Body of pancreas (tissue), 4 donors: ENCODE data around the gene IRGQ. TPM values are rescaled to one million over a fixed set of nuclear protein-coding genes. Genes with fewer than 3 reads are reported as not detected.

Experiments used
- ATAC-seq: fragments of 150-250 bp; one replicate; pipeline ENCODE4 v1.9.1; 2016
- DNase-seq, 4 donors: peaks; one replicate each; pipeline ENCODE4 v3.0.0-alpha.2; 2019
- H3K27ac ChIP-seq, 4 donors: fragments of 200-600 bp; sonication (generic); 1 replicate in 3 of 4; 2 replicates in 1 of 4; pipeline versions ENCODE4 v1.5.1 to v1.6.1; 2016 to 2019; ENCODE audit warnings: mild to moderate bottlenecking in 1 of 4, mixed read lengths in 1 of 4, moderate library complexity in 1 of 4
- H3K27me3 ChIP-seq, 2 donors: fragments of 200-600 bp; sonication (generic); one replicate each; pipeline ENCODE4 v1.6.0; 2016; ENCODE audit warnings: mild to moderate bottlenecking in 1 of 2
- H3K36me3 ChIP-seq, 2 donors: fragments of 200-600 bp; sonication (generic); replicated peaks in 1 of 2; 2 replicates each; pipeline ENCODE4 v1.5.1; 2016; ENCODE audit warnings: low read depth in 2 of 2; ENCODE audit not compliant: insufficient read depth in 1 of 2
- H3K4me1 ChIP-seq: fragments of 200-600 bp; sonication (generic); one replicate; pipeline ENCODE4 v1.6.0; 2016
- H3K4me3 ChIP-seq, 2 donors: fragments of 200-600 bp; sonication (generic); 1 replicate in 1 of 2; 2 replicates in 1 of 2; pipeline ENCODE4 v1.5.1; 2016 to 2019
- H3K9me3 ChIP-seq, 3 donors: fragments of 200-600 bp; sonication (generic); 1 replicate in 2 of 3; 2 replicates in 1 of 3; pipeline ENCODE4 v1.5.1; 2016
- CTCF ChIP-seq, 7 experiments: fragments of 450-650 bp in 4 of 7; fragments of 200-600 bp in 3 of 7; sonication (generic) in 3 of 7; IDR thresholded peaks; one replicate each; pipeline ENCODE4 v1.5.1; 2016 to 2019; ENCODE audit warnings: antibody characterized with exemption in 7 of 7
- POLR2A ChIP-seq, 3 donors: fragments of 450-650 bp; IDR thresholded peaks; one replicate each; pipeline ENCODE4 v1.6.1; 2016; ENCODE audit warnings: antibody characterized with exemption in 3 of 3, mild to moderate bottlenecking in 2 of 3
- WGBS, 2 donors: methylation state at CpG; one replicate each; pipeline ENCODE4 v1.1.5; 2017; 5-methylcytosine and 5-hydroxymethylcytosine counted together
- intact Hi-C: fragments of 100-400 bp; cut with DNase I; formaldehyde crosslinking; loops from one replicate; pipeline ENCODE4 v1.15.1; 2023
- total RNA-seq, 2 donors: library from RNA; depleted of rRNA; stranded (reverse); fragments of >200 nt; gene quantifications; one replicate each; pipeline ENCODE4 v1.1.0, GENCODE V29; 2016

Gene IRGQ
- total RNA-seq, 2 donors from 2014 or later: 9.1 to 20.1 TPM

- Histone ChIP-seq H3K27ac (no peak overlapping the region), H3K9me3 (no peaks in the 10 kb centered on the region), H3K27me3 (no peaks in the 10 kb centered on the region), H3K4me3 (no peak overlapping the region), H3K4me1 (peaks cover 10% of the 10 kb centered on the region), H3K36me3 (no peaks in the 10 kb centered on the region)
- ATAC-seq (no peak), DNase-seq (no peak)
- TF ChIP-seq POLR2A (IDR thresholded peaks at IDR 0.05) (no peak), CTCF (IDR thresholded peaks at IDR 0.05) (no peak)
- intact Hi-C loops: no loop called here
- 83 to 84% methylated on average over 1 to 5 of the region's 5 CpGs for WGBS, 2 donors
Measured at GRCh38 chr19:43634068-43634467, 38.1 kb upstream of the IRGQ start.

GRCh38 chr19:43633520-43633919 lies 37.6 kb upstream of the IRGQ start:
- Histone ChIP-seq H3K36me3 (no peaks in the 10 kb centered on the region), H3K27me3 (no peaks in the 10 kb centered on the region), H3K4me3 (no peak overlapping the region), H3K9me3 (no peaks in the 10 kb centered on the region), H3K4me1 (peaks cover 4% of the 10 kb centered on the region), H3K27ac (no peak overlapping the region)
- TF ChIP-seq CTCF (IDR thresholded peaks at IDR 0.05) (no peak), POLR2A (IDR thresholded peaks at IDR 0.05) (no peak)
- intact Hi-C loops: no loop called here
- no peak for ATAC-seq
- WGBS, 2 donors: 70 to 86% methylated on average over 4 of the region's 4 CpGs
- DNase-seq: no peak

GRCh38 chr19:43631491-43631890 lies 35.6 kb upstream of the IRGQ start:
- ATAC-seq: no peak
- no peaks in the 10 kb centered on the region for H3K36me3 ChIP-seq
- no peak overlapping the region for H3K27ac ChIP-seq
- intact Hi-C loops: no loop called here
- peaks cover 4% of the 10 kb centered on the region for H3K4me1 ChIP-seq
- no peak for TF ChIP-seq POLR2A (IDR thresholded peaks at IDR 0.05)
- no peak for TF ChIP-seq CTCF (IDR thresholded peaks at IDR 0.05)
- H3K9me3 ChIP-seq: no peaks in the 10 kb centered on the region
- H3K4me3 ChIP-seq: no peak overlapping the region
- 82 to 85% methylated on average over 5 of the region's 5 CpGs for WGBS, 2 donors
- H3K27me3 ChIP-seq: no peaks in the 10 kb centered on the region
- DNase-seq: no peak

GRCh38 chr19:43628646-43629326 lies 32.9 kb upstream of the IRGQ start:
- no peaks in the 10 kb centered on the region for H3K4me1 ChIP-seq
- DNase-seq (no peak), ATAC-seq (no peak)
- no peak overlapping the region for H3K4me3 ChIP-seq
- no peaks in the 10 kb centered on the region for H3K36me3 ChIP-seq
- no peaks in the 10 kb centered on the region for H3K9me3 ChIP-seq
- no peaks in the 10 kb centered on the region for H3K27me3 ChIP-seq
- intact Hi-C loops: no loop called here
- WGBS, 2 donors: 94 to 100% methylated on average over 1 to 3 of the region's 3 CpGs
- TF ChIP-seq CTCF (IDR thresholded peaks at IDR 0.05) (no peak), POLR2A (IDR thresholded peaks at IDR 0.05) (no peak)
- H3K27ac ChIP-seq: no peak overlapping the region

- TF ChIP-seq POLR2A (IDR thresholded peaks at IDR 0.05): no peak
- TF ChIP-seq CTCF (IDR thresholded peaks at IDR 0.05): no peak
- 63 to 67% methylated on average over 14 to 17 of the region's 17 CpGs for WGBS, 2 donors
- no peak overlapping the region for H3K27ac ChIP-seq
Measured at GRCh38 chr19:43626838-43627237, 30.9 kb upstream of the IRGQ start.

More at GRCh38 chr19:43626838-43627237, 30.9 kb upstream of the IRGQ start:
- Histone ChIP-seq H3K4me3 (no peak overlapping the region), H3K36me3 (no peaks in the 10 kb centered on the region), H3K27me3 (no peaks in the 10 kb centered on the region), H3K4me1 (no peaks in the 10 kb centered on the region), H3K9me3 (no peaks in the 10 kb centered on the region)
- DNase-seq (no peak), ATAC-seq (no peak)
- intact Hi-C loops: no loop called here
